Keratinocyte (primary cell): ENCODE measurements around the gene HSDL1. TPM values are rescaled to one million over a fixed set of nuclear protein-coding genes. Genes with fewer than 3 reads are reported as not detected.

Experiments
- DNase-seq: peaks from one replicate; pipeline ENCODE4 v3.0.0-alpha.2; 2011; ENCODE audit warnings: low read depth, missing footprints, low spot score
- FAIRE-seq: peaks from 2 replicates; lab custom pipeline; 2011; peaks lifted over from hg19 to GRCh38; lab: Jason Lieb, UNC
- H2AFZ ChIP-seq: 2 replicates; pipeline ENCODE4 v1.6.0; 2012; ENCODE audit warnings: low read length, control low read depth, inconsistent platforms; ENCODE audit not compliant: control insufficient read depth
- H3K27ac ChIP-seq: 2 replicates; pipeline ENCODE4 v1.5.1; 2011; ENCODE audit warnings: low read length; ENCODE audit not compliant: control insufficient read depth, insufficient read depth
- H3K27me3 ChIP-seq: 3 replicates; pipeline ENCODE4 v1.6.0; 2011; ENCODE audit warnings: low read length; ENCODE audit not compliant: control insufficient read depth, insufficient read depth; ENCODE audit errors: extremely low read depth
- H3K36me3 ChIP-seq, 2 experiments: 2 replicates in 1 of 2; 3 replicates in 1 of 2; pipeline ENCODE4 v1.5.1; 2011; ENCODE audit warnings: low read length in 2 of 2, mild to moderate bottlenecking in 1 of 2; ENCODE audit not compliant: control insufficient read depth in 2 of 2, insufficient read depth in 2 of 2; ENCODE audit errors: extremely low read depth in 1 of 2
- H3K4me1 ChIP-seq: 3 replicates; pipeline ENCODE4 v1.5.1; 2011; ENCODE audit warnings: low read length; ENCODE audit not compliant: control insufficient read depth, insufficient read depth; ENCODE audit errors: extremely low read depth
- H3K4me2 ChIP-seq: 3 replicates; pipeline ENCODE4 v1.6.0; 2011; ENCODE audit warnings: low read depth, low read length; ENCODE audit not compliant: control insufficient read depth, insufficient read depth; ENCODE audit errors: extremely low read depth
- H3K4me3 ChIP-seq, 3 experiments: fragments of 200-600 bp in 1 of 3; sonication (generic) in 1 of 3; 2 replicates in 2 of 3; 3 replicates in 1 of 3; pipeline ENCODE4 v1.5.1; 2011 to 2016; ENCODE audit warnings: low read length in 3 of 3, mild to moderate bottlenecking in 3 of 3, control low read depth in 2 of 3, inconsistent platforms in 1 of 3, low read depth in 1 of 3, mixed read lengths in 1 of 3, mixed run types in 1 of 3, moderate library complexity in 1 of 3; ENCODE audit not compliant: control insufficient read depth in 2 of 3, insufficient read depth in 2 of 3; ENCODE audit errors: extremely low read depth in 1 of 3
- H3K79me2 ChIP-seq: 2 replicates; pipeline ENCODE4 v1.6.0; 2012; ENCODE audit warnings: low read length; ENCODE audit not compliant: control insufficient read depth, insufficient read depth
- H3K9ac ChIP-seq: 3 replicates; pipeline ENCODE4 v1.6.0; 2011; ENCODE audit warnings: low read length; ENCODE audit not compliant: control insufficient read depth, insufficient read depth; ENCODE audit errors: extremely low read depth
- H3K9me1 ChIP-seq: 3 replicates; pipeline ENCODE4 v1.6.0; 2011; ENCODE audit warnings: low read length; ENCODE audit not compliant: control insufficient read depth, insufficient read depth; ENCODE audit errors: extremely low read depth
- H3K9me3 ChIP-seq: 2 replicates; pipeline ENCODE4 v1.5.1; 2012; ENCODE audit warnings: low read depth, low read length; ENCODE audit not compliant: control insufficient read depth
- H4K20me1 ChIP-seq: 3 replicates; pipeline ENCODE4 v1.6.0; 2011; ENCODE audit warnings: low read length; ENCODE audit not compliant: control insufficient read depth, insufficient read depth; ENCODE audit errors: extremely low read depth
- EZH2 ChIP-seq: IDR thresholded peaks from one replicate; pipeline ENCODE4 v1.6.1; 2012; ENCODE audit warnings: inconsistent platforms, mild to moderate bottlenecking, low read length, moderate library complexity
- dilution Hi-C: fragments of 300-500 bp; cut with MboI; formaldehyde crosslinking; loops from one replicate; pipeline ENCODE4 v1.7.0; 2020; ENCODE audit warnings: low sequenced_read_pairs; ENCODE audit not compliant: extremely low pct_ligation_motif_present
- polyA plus RNA-seq, 5 experiments: library from polyadenylated mRNA; depleted of rRNA in 3 of 5; stranded (reverse) in 3 of 5; stranded (forward) in 1 of 5; unstranded in 1 of 5; fragments of >200 nt; gene quantifications; 1 replicate in 1 of 5; 2 replicates in 3 of 5; 3 replicates in 1 of 5; pipeline versions ENCODE4 v1.2.1 to v1.2.3, GENCODE V29; 2011 to 2012; ENCODE audit warnings: missing spikeins in 2 of 5, low read depth in 1 of 5, low replicate concordance in 1 of 5
- TF ChIP-seq, protein P1 (sequence below), 3 experiments: IDR thresholded peaks in 1 of 3; conservative IDR thresholded peaks in 1 of 3; optimal IDR thresholded peaks in 1 of 3; 2 replicates in 2 of 3; 3 replicates in 1 of 3; pipeline versions ENCODE3 to v1.5.1; 2011; ENCODE audit warnings: low read length in 3 of 3, mild to moderate bottlenecking in 3 of 3, moderate library complexity in 2 of 3, control low read depth in 1 of 3, inconsistent platforms in 1 of 3; ENCODE audit not compliant: insufficient read depth in 2 of 3; ENCODE audit errors: extremely low read depth in 1 of 3

Gene HSDL1
- polyA plus RNA-seq, 1 donor (not counting 4 experiments of a cell fraction or from before 2014, with no cell fraction given), result 18.1 TPM

DNA sequence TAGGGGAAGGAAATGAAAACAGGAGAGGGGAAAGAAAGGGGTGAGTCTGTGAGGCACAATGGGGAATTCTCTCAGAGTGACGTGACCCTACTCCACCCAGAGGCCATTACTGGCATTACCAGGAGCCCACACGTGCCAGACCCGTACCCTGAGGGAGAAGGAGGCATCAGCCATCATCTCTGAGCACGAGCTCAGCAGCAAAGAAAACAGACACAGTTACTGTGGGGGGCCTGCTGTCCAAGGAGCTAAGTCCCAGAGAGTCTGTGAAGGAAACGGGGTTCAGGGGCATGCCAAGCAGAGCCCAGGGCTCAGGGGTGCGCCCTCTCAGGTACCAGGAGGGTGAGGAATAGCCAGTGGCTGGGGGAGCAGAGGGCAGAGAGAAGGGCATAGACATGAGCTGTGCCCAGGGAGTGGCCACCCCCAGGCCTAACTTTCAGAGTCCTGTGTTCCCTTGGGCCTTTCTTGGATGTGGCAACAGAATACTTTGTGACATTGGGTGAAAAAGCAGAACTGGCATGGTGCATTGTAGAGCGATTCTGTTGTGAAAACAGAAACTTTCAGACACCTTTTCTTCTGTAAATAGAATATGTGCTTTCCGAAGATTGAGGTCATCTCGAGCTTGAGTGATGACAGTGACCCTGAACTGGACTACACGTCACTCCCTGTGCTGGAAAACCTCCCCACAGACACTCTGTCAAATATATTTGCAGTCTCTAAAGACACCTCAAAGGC, 30.5 kb upstream of the HSDL1 start:
- H4K20me1 ChIP-seq, result no peaks in the 10 kb centered on the region
- H3K27me3 ChIP-seq, result no peaks in the 10 kb centered on the region
- peaks cover 7 to 8% of the 10 kb centered on the region in 2 experiments for H3K36me3 ChIP-seq
- no peak overlapping the region for H3K4me3 ChIP-seq
- TF ChIP-seq EZH2, result no peak
- TF ChIP-seq, protein P1, sequence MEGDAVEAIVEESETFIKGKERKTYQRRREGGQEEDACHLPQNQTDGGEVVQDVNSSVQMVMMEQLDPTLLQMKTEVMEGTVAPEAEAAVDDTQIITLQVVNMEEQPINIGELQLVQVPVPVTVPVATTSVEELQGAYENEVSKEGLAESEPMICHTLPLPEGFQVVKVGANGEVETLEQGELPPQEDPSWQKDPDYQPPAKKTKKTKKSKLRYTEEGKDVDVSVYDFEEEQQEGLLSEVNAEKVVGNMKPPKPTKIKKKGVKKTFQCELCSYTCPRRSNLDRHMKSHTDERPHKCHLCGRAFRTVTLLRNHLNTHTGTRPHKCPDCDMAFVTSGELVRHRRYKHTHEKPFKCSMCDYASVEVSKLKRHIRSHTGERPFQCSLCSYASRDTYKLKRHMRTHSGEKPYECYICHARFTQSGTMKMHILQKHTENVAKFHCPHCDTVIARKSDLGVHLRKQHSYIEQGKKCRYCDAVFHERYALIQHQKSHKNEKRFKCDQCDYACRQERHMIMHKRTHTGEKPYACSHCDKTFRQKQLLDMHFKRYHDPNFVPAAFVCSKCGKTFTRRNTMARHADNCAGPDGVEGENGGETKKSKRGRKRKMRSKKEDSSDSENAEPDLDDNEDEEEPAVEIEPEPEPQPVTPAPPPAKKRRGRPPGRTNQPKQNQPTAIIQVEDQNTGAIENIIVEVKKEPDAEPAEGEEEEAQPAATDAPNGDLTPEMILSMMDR (optimal IDR thresholded peaks at IDR 0.05 in 1 of 3, IDR thresholded peaks at IDR 0.05 in 1 of 3, conservative IDR thresholded peaks at IDR 0.05 in 1 of 3; ENCODE audit: extremely low read depth in 1 of 3, insufficient read depth in 2 of 3, low read length in 3 of 3), result peak; percentile 57 to 95 (median 93)
- H3K9me1 ChIP-seq, result no peaks in the 10 kb centered on the region
- FAIRE-seq (peak; percentile 86), DNase-seq (no peak)
- H3K9me3 ChIP-seq, result no peaks in the 10 kb centered on the region
- H2AFZ ChIP-seq, result no peak overlapping the region
- dilution Hi-C loops, result no loop called here
- H3K9ac ChIP-seq, result no peak overlapping the region
- H3K79me2 ChIP-seq, result no peaks in the 10 kb centered on the region
- H3K27ac ChIP-seq, result no peak overlapping the region
- H3K4me1 ChIP-seq, result peaks cover 29% of the 10 kb centered on the region
- no peak overlapping the region for H3K4me2 ChIP-seq

DNA sequence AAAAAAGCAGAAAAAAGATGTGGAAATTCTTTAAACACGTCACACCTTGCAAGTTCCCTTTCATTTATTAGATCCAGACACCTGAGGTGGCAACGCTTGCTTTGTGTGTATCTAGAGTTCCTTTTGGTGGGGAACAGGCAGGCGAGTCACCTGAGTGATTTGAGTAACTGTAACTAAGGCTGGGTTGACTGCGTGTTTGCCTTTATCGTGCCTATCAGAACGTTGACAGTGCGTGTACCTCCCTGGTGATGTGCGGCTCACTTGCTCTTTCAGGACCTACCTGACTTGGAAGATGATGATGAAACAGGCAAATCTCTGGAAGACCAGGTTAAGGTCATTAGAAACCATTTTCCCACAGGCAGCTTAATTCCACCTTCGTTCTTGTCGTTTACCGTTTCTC, 29.4 kb upstream of the HSDL1 start:
- Histone ChIP-seq H3K27ac (no peak overlapping the region), H3K9me3 (no peaks in the 10 kb centered on the region), H3K9ac (no peak overlapping the region), H3K4me1 (peaks cover 29% of the 10 kb centered on the region), H3K4me2 (no peak overlapping the region), H3K79me2 (no peaks in the 10 kb centered on the region), H3K9me1 (no peaks in the 10 kb centered on the region), H4K20me1 (no peaks in the 10 kb centered on the region), H3K4me3 (no peak overlapping the region), H2AFZ (no peak overlapping the region), H3K27me3 (no peaks in the 10 kb centered on the region), H3K36me3 (peaks cover 4 to 7% of the 10 kb centered on the region in 2 experiments)
- DNase-seq (no peak), FAIRE-seq (no peak)
- no peak for TF ChIP-seq EZH2
- TF ChIP-seq, protein P1 (optimal IDR thresholded peaks at IDR 0.05 in 1 of 3, IDR thresholded peaks at IDR 0.05 in 1 of 3, conservative IDR thresholded peaks at IDR 0.05 in 1 of 3; ENCODE audit: extremely low read depth in 1 of 3, insufficient read depth in 2 of 3, low read length in 3 of 3), result no peak
- dilution Hi-C loops, result no loop called here
